Mucosa of descending colon (tissue), 3 donors: ENCODE measurements around the gene SOWAHB. TPM values are rescaled to one million over a fixed set of nuclear protein-coding genes. Genes with fewer than 3 reads are reported as not detected.
A peak's percentile ranks its signal among the peaks of the same experiment; 100 is the strongest.

ENCODE experiments used
- ATAC-seq: fragments of 200-7000 bp; cut with Tn5 transposase; one replicate; pipeline ENCODE4 v1.9.1; 2020; ENCODE audit warnings: mild to moderate bottlenecking, moderate library complexity
- DNase-seq, 3 donors: peaks; one replicate each; pipeline ENCODE4 v3.0.0-alpha.2; 2020
- H3K36me3 ChIP-seq: fragments of 200-600 bp; one replicate; pipeline ENCODE4 v1.8.0; 2021; ENCODE audit warnings: low read depth, mild to moderate bottlenecking
- H3K4me1 ChIP-seq: fragments of 200-600 bp; one replicate; pipeline ENCODE4 v1.8.0; 2021; ENCODE audit warnings: low read depth, mild to moderate bottlenecking
- H3K4me3 ChIP-seq: fragments of 200-600 bp; one replicate; pipeline ENCODE4 v1.8.0; 2021; ENCODE audit warnings: mild to moderate bottlenecking
- H3K9me3 ChIP-seq: fragments of 200-600 bp; one replicate; pipeline ENCODE4 v1.8.0; 2021; ENCODE audit warnings: mild to moderate bottlenecking
- CTCF ChIP-seq: fragments of 200-600 bp; IDR thresholded peaks from one replicate; pipeline ENCODE4 v1.8.0; 2022; ENCODE audit warnings: antibody characterized with exemption, mild to moderate bottlenecking
- intact Hi-C, 2 donors: fragments of 100-400 bp; cut with DNase I in 1 of 2; cut with micrococcal nuclease in 1 of 2; formaldehyde crosslinking; loops; one replicate each; pipeline versions ENCODE4 v1.11.0 to v1.11.1; 2022; cut with DNase I, micrococcal nuclease
- total RNA-seq, 3 donors: library from RNA; stranded (reverse); fragmentation: NEBNext Ultra II Directional in 2 of 3; extraction: Animal tissue kit (Norgen Biotek cat#: 25700) in 2 of 3; gene quantifications; one replicate each; pipeline versions ENCODE4 v1.2.1 to v1.2.4, GENCODE V29; 2021 to 2023
- donor health status: DM: no; HTN: no; CAD: no; lungs with moderate emphysema.
- donor health status: DM: no; HTN: no; CAD: no.
- donor health status: DM: no; HTN: yes; CAD: no.

The SOWAHB gene
- total RNA-seq, 3 donors from 2014 or later: 8.6 to 27.0 (median 24.8) TPM

GRCh38 chr4:76850010-76850441, 47.9 kb downstream of the SOWAHB start:
- intact Hi-C loops: no loop called here
- Histone ChIP-seq H3K9me3 (no peaks in the 10 kb centered on the region), H3K36me3 (no peaks in the 10 kb centered on the region), H3K4me1 (peaks cover 2% of the 10 kb centered on the region), H3K4me3 (no peak overlapping the region)
- TF ChIP-seq CTCF: no peak
- peak; percentile 39 for ATAC-seq
- no peak for DNase-seq

Other genes starting within 250 kb of the SOWAHB start
- gene SEPTIN11, start 51.6 kb upstream of the SOWAHB start, total RNA-seq: 100 to 1,000 TPM in 2 of 3 donors, 10 to 100 TPM in 1; 73.0 to 117 (median 109) TPM
- 100 to 1,000 TPM; 175 to 323 (median 190) TPM for gene CCNI, start 177.8 kb upstream of the SOWAHB start, total RNA-seq